Vagina (tissue), 2 donors: ENCODE data around the gene AMDHD1.

ENCODE experiments used
- CTCF ChIP-seq, 3 experiments: fragments of 450-650 bp in 2 of 3; fragments of 200-600 bp in 1 of 3; sonication (generic) in 1 of 3; IDR thresholded peaks; one replicate each; pipeline ENCODE4 v1.5.1; 2017 to 2019; ENCODE audit warnings: antibody characterized with exemption in 3 of 3, mild to moderate bottlenecking in 2 of 3, moderate library complexity in 2 of 3
- POLR2A ChIP-seq, 2 donors: fragments of 450-650 bp; IDR thresholded peaks; one replicate each; pipeline ENCODE4 v1.6.1; 2017; ENCODE audit warnings: antibody characterized with exemption in 2 of 2, mild to moderate bottlenecking in 2 of 2, moderate library complexity in 2 of 2

DNA sequence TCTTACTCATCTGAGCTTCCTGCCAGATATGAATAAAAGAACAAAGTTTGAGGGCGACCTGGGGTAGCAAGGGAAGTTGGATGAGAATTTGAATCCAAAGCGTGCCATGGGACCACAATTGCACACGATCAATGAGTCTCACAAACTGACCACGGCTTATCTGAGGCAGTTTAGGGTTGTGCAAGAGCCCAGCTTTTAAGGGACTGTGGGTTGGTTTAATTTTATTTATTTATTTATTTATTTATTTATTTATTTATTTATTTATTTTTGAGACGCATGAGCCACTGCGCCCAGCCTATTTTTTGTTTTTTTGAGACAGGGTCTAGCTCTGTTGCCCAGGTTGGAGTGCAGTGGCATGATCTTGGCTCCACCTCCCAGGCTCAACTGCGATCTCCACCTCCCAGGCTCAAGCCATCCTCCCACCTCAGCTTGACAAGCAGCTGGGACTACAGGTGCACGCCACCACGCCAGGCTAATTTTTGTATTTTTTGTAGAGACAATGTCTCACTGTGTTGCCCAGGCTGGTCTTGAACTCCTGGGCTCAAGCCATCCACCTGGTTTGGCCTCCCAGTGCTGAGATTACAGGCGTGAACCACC, 1.1 kb downstream of the AMDHD1 start:
- TF ChIP-seq CTCF (IDR thresholded peaks at IDR 0.05) (no peak), POLR2A (IDR thresholded peaks at IDR 0.05) (no peak)
